ENCODE data around the gene BCL6.

- TF ChIP-seq CTCF (IDR thresholded peaks at IDR 0.05; ENCODE audit: poor library complexity), result peak; percentile 88
- no peak for TF ChIP-seq EZH2phosphoT487 (IDR thresholded peaks at IDR 0.05; ENCODE audit: low read depth, severe bottlenecking, unreplicated experiment)
These were observed 65.5 kb downstream of the BCL6 start for GRCh38 chr3:187679638-187680396.

Data from hepatocyte (in vitro differentiated cells).